NCI-H2196 (cell line): ENCODE measurements around the gene EEIG2.
A peak's percentile ranks its signal among the peaks of the same experiment; 100 is the strongest.

Experiments used
- DNase-seq: peaks from one replicate; lab custom pipeline; 2025; ENCODE audit not compliant: unreplicated experiment; lab: John Stamatoyannopoulos, UW

EEIG2 gene

DNA sequence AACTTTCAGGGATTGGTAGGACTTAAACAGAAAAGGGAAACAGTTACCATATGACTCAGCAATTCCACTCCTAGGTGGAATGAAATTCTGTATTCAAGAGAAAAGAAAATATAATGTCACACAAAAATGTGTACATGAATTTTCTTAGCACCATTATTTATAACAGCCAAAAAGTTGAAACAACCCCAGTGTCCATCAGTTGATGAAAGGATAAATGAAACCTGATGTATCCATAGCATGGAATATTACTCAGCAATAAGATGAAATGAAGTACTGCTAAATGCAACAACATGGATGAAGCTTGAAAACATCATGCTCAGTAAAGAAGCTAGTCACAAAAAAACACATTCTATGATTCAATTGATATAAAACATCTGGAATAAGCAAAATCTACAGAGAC lies 15.5 kb downstream of the EEIG2 start:
- DNase-seq: no peak

- no peak for DNase-seq
Observed at GRCh38 chr1:108583757-108584427, 24.0 kb downstream of the EEIG2 start.

DNA sequence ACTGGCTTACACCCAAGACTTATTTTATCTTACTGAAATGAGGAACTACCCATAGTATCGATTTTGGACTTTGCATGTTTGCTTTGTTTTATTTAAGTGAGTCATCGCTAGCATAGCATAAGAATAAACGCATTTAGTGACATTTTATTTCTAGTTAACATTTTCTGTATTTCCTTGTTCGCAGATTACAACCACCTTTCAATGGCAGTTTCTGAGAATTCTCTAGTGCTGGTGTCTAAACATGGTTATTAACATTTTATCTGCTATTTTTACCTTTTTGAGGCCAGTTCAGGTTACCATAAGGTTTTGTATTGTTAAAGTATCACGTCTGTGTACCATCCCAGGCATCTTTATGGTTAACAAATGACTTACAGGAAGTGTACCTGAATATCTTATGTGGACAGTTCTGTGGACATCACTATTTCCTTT lies 24.5 kb downstream of the EEIG2 start:
- no peak for DNase-seq

DNA sequence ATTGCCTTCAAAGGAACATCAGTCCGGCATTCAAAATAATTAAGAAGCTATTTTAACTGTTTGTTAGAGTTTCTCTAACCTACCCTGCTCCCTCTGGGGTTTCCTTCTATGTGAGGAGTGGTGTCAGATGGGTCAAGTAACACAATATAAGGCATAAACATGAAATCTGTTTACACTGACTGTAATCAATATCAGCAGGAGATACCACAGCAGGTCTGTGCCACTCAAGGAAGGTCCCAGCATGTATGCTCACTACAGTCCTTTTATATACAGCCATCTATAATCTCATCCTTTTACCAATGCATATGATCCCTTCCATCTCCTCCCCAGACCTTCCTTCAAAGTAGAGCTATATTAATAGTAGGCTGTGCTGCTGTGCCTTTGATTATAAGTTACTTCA lies 25.4 kb downstream of the EEIG2 start:
- DNase-seq: no peak

GRCh38 chr1:108590441-108590840 lies 30.5 kb downstream of the EEIG2 start:
- DNase-seq: no peak

- no peak for DNase-seq
Observed at GRCh38 chr1:108590957-108591356, 31.1 kb downstream of the EEIG2 start.

- no peak for DNase-seq
Observed at GRCh38 chr1:108591466-108591865, 31.6 kb downstream of the EEIG2 start.

DNA sequence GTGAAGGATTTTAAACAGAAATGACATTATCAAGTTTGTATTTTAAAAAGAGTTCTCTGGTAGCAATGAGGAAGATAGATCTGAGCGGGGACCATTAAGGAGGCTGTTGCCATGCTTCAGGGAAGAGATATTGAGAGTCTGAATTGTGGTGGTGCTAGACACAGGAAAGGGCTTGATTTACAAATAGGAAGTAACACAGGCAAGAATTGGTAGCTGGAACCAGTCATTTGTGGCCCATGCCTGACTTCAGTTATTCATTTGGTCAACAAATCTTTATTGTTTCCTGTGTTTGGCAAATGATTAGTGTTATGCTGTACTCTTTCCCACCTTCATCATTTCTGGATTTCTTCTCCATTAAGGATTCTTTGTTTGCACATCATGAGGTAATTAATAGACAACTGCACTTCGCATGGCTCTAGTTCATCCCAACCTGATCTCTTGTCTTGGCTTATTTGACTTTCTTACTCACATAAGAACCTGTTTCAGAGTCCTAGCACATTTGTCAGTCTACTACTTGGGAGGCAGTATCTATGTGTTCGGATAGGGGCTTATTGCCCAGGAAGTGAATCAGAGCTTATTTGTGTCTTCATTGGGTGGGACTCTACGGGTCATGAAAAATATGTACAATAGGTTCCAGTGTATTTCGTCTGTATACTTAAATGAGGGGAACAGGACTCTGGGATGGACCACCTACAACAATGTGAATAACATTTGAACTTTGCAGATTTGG lies 32.3 kb downstream of the EEIG2 start:
- no peak for DNase-seq

- DNase-seq: no peak
Observed at GRCh38 chr1:108593448-108593847, 33.5 kb downstream of the EEIG2 start.

DNA sequence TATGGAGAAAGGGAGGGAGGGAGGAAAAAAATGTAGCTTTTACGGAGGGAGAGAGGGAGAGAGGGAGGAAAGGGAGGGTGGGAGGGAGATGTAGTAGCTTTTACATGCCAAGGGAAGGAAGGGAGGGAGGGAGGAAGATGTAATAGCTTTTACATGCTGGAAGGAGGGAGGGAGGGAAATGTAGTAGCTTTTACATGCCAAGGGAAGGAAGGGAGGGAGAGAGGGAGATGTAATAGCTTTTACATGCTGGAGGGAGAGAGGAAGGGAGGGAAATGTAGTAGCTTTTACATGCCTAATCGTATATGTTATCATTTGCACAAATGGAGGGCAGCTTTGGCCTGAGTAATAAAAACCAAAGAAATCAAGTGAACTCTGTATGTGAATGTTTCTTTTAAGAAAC lies 35.6 kb downstream of the EEIG2 start:
- DNase-seq: no peak

DNA sequence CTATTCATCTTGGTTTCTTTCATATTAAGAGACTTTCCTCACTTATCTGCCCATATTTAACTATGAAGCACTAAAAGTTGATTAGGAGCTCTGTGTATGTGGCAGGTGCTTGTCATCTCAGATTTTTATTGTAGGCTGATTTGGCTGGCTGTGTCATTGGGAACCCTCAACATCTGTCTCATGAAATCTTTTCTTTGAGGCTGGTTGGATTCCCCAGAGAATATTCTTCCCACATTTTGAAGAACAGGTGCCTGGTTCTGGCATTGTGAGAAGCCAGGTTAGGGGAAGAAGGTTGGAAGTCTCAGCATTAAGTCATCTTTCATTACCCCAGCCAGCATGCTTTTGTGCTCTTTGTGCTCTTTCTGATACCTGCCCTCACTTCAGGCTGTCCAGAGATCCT lies 37.1 kb downstream of the EEIG2 start:
- no peak for DNase-seq

DNA sequence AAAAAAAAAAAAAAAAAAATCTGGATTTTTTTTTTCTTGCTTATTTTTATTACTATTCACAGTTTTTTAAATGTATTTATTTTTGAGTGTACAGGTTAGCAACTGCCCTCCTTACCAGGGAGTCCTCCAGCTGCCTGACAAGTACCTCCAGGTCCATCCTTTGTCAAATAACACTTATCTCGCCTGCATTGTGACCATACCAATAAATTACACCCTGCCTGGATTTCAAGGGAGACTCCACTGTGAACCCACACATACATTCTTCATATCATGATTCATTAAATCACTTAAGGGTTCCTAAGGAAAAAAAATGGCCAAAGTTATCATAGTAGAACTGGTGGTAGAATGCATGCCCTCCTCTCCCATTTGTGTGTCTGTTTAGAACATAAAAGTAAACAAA lies 38.4 kb downstream of the EEIG2 start:
- no peak for DNase-seq

DNA sequence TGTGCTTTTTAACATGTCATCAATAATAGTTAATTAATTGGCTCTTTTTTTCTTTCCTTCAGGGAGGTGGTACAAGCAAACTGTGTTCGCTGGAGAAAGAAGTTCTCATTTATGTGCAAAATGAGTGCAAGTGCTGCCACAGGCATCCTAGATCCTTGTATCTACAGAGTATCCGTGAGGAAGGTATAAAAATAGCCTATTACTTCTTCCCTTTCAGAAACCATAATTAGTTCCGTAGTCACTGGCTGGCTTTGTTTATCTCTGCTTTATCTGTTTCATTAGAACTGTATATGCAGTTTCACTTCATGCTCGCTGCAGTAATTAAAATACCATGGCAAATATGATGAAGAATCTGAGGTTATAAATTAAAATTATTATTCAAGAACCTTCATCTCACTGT lies 40.6 kb downstream of the EEIG2 start:
- no peak for DNase-seq

DNA sequence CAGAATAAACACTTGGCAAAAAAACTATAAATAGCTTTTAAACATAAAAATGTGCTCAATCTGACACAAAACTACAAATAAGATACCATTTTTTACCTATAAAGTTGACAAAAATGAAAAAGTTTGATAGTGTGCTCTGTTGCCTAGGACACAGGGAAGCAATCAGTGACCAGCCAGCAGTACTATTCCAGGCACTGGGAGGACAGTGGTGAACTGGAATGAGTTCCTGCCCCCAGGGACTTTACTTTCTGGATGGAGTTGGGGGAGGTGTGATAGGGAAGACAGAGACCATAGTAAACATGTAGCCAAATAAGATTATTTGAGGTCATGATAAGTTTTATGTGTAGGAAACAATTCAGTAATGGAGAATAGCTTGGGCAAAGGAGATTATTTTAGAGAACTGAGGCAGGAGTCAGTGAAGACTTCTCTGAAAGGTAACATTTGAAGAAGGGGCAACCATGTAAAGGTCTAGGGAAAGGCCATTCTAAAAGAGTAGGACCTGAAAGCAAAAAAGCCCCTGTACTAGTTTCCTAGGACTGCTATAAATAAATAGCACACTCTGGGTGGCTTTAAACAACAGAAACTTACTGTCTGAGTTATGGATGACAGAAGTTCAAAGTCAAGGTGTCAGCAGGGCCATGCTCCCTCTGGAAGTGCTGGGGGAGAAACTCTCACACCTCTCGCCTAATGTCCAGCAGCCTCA lies 42.0 kb downstream of the EEIG2 start:
- DNase-seq: no peak

DNA sequence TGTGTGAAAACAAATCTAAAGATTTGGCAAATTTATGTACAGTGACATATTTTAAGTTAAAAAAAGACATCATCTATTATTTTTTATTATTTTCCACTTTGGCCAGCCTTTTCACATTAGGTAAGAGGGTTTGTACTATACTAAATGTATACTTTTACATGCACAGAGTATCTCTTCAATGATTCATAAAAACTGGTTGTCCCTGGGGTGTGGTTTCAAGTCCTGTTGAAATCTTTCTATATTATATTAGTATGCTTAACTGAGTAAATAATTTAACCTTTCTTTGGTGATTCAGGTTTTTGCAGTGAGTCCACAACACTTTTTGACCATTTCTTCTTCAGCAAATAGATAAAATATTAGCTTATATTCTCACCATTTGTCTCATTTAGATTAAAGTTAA lies 45.7 kb downstream of the EEIG2 start:
- no peak for DNase-seq

DNA sequence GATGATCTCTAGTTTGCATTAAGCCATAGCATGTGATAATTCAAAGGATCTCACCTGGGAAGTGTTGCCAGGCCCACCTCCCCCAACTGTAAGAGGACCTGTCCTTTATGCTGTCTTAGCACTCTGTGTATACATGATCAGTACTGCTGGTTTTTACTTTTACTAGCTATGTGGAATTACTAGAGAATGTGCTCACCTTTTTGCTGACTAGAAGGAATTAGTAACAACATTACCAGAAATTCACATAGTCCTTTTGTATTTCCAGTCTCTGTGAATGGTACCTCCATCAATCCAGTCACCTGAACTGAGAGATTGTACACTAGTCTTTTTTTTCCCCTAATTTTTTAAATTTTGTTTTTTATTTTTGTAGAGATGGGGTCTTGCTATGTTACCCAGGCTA lies 46.6 kb downstream of the EEIG2 start:
- no peak for DNase-seq

- peak; percentile 21 for DNase-seq
Observed at GRCh38 chr1:108609483-108610049, 49.7 kb downstream of the EEIG2 start.
